ENCODE results near the gene UAP1. TPM values are rescaled to one million over a fixed set of nuclear protein-coding genes. Genes with fewer than 3 reads are reported as not detected.

UAP1 gene
- total and polyA plus RNA-seq, 2 donors (not counting 3 experiments of a cell fraction or from before 2014, with no cell fraction given) = 30.6 to 89.8 TPM

DNA sequence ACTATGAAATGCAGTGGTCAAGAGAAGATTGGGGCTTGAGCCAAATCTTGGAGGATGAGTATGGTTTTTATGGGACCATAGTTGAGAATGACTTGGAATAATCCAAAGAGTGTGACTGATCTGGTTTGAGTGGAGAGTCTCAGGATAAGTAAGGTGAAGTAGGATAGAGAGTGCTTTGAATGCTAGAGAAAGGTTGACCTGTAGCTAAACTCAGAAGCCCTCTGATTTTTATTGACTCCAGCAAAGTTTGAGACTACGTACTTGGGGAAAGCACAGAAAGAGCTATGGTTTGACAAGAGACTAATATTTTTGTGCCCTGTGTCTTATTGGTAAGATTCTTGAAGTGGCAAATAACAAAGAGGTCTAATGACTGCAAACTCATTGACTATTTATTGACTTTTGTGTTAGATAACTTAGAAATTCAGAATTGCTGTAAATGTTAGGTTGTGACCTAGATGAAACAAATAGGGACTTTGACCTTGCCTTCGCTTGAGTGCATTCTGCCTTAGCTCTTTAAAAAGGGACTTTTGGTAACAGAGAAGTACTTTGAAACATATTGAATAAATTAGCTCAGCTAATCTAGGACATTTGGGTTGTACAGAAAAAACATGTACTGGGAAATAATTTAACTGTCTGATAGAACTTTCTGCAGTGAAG lies 35.1 kb downstream of the UAP1 start:
- H3K9ac ChIP-seq (replicated peaks; ENCODE audit: extremely low read depth, insufficient read depth, low read length) = no peak overlapping the region
- no peak for TF ChIP-seq JUN (IDR thresholded peaks at IDR 0.05; ENCODE audit: borderline replicate concordance, insufficient read depth, insufficient read length, low read depth)
- no peak for TF ChIP-seq GATA2 (IDR thresholded peaks at IDR 0.05; ENCODE audit: insufficient read depth, insufficient read length, low read depth, low read length)
- TF ChIP-seq MYC (IDR thresholded peaks at IDR 0.05; ENCODE audit: low read depth, low read length) = no peak
- TF ChIP-seq POLR2AphosphoS5 (IDR thresholded peaks at IDR 0.05; ENCODE audit: insufficient read depth, low read depth, low read length) = no peak
- TF ChIP-seq FOS (IDR thresholded peaks at IDR 0.05; ENCODE audit: borderline replicate concordance, insufficient read depth, low read length) = no peak
- no peak for TF ChIP-seq EZH2 (IDR thresholded peaks at IDR 0.05; ENCODE audit: borderline replicate concordance, low read depth, low read length, severe bottlenecking)
- dilution Hi-C loops (cut with MboI; ENCODE audit: extremely low pct_ligation_motif_present, low sequenced_read_pairs) = no loop called here
- no peaks in the 10 kb centered on the region for H3K27me3 ChIP-seq (ENCODE audit: control insufficient read depth in 2 of 2, insufficient read depth in 2 of 2, low read length in 2 of 2)
- no peaks in the 10 kb centered on the region for H3K9me1 ChIP-seq (replicated peaks; ENCODE audit: control insufficient read depth, extremely low read depth, insufficient read depth, low read length)
- FAIRE-seq (no peak), DNase-seq (ENCODE audit: low read depth, low spot score) (no peak)
- no peak overlapping the region for H3K4me3 ChIP-seq (replicated peaks in 1 of 3; ENCODE audit: insufficient read depth in 1 of 3, low read depth in 1 of 3, low read length in 3 of 3)
- ChIA-PET CTCF (interaction anchor here (0.9 to 1.7 kb wide), 2 partner anchors 16 to 204 kb away, joined by 3 to 7 read pairs; no protein-coding TSS in a partner anchor), POLR2A (no interaction called here)
- H4K20me1 ChIP-seq (replicated peaks; ENCODE audit: control insufficient read depth, extremely low read depth, insufficient read depth, low read length) = no peaks in the 10 kb centered on the region
- intact Hi-C loops (cut with micrococcal nuclease) = no loop called here
- H2AFZ ChIP-seq (ENCODE audit: low read depth, low read length) = no peak overlapping the region
- no peak overlapping the region for H3K4me2 ChIP-seq (ENCODE audit: insufficient read depth, low read length)
- peaks cover 7% of the 10 kb centered on the region for H3K79me2 ChIP-seq (ENCODE audit: control insufficient read depth, insufficient read depth, low read length)
- H3K27ac ChIP-seq (ENCODE audit: insufficient read depth, low read depth, low read length) = no peak overlapping the region
- BruUV-seq (replicated peaks) = no TSS peak
- H3K36me3 ChIP-seq (ENCODE audit: control insufficient read depth in 2 of 2, extremely low read depth in 1 of 2, insufficient read depth in 2 of 2, low read length in 2 of 2) = peaks cover 13 to 22% of the 10 kb centered on the region in 2 experiments
- no peaks in the 10 kb centered on the region for H3K4me1 ChIP-seq (ENCODE audit: control insufficient read depth, extremely low read depth, insufficient read depth, low read length)
- no peaks in the 10 kb centered on the region for H3K9me3 ChIP-seq (replicated peaks; ENCODE audit: control insufficient read depth, insufficient read depth, low read length)

DNA sequence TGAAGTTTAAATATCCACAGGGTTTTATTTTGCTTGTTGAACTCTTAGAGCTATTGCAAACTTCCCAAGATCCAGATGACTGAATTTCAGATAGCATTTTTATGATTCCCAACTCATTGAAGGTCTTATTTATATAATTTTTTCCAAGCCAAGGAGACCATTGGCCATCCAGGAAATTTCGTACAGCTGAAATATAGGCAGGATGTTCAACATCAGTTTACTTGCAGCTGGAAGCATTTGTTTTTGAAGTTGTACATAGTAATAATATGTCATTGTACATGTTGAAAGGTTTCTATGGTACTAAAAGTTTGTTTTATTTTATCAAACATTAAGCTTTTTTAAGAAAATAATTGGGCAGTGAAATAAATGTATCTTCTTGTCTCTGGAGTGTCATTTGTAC lies 37.9 kb downstream of the UAP1 start:
- Histone ChIP-seq H3K9ac (replicated peaks; ENCODE audit: extremely low read depth, insufficient read depth, low read length) (no peak overlapping the region), H3K9me3 (replicated peaks; ENCODE audit: control insufficient read depth, insufficient read depth, low read length) (no peaks in the 10 kb centered on the region), H2AFZ (ENCODE audit: low read depth, low read length) (no peak overlapping the region), H3K4me1 (ENCODE audit: control insufficient read depth, extremely low read depth, insufficient read depth, low read length) (peaks cover 3% of the 10 kb centered on the region), H3K36me3 (ENCODE audit: control insufficient read depth in 2 of 2, extremely low read depth in 1 of 2, insufficient read depth in 2 of 2, low read length in 2 of 2) (peaks cover 2 to 16% of the 10 kb centered on the region in 2 experiments), H3K27ac (ENCODE audit: insufficient read depth, low read depth, low read length) (no peak overlapping the region), H3K9me1 (replicated peaks; ENCODE audit: control insufficient read depth, extremely low read depth, insufficient read depth, low read length) (no peaks in the 10 kb centered on the region), H4K20me1 (replicated peaks; ENCODE audit: control insufficient read depth, extremely low read depth, insufficient read depth, low read length) (no peaks in the 10 kb centered on the region), H3K27me3 (ENCODE audit: control insufficient read depth in 2 of 2, insufficient read depth in 2 of 2, low read length in 2 of 2) (no peaks in the 10 kb centered on the region), H3K79me2 (ENCODE audit: control insufficient read depth, insufficient read depth, low read length) (no peaks in the 10 kb centered on the region), H3K4me3 (replicated peaks in 1 of 3; ENCODE audit: insufficient read depth in 1 of 3, low read depth in 1 of 3, low read length in 3 of 3) (no peak overlapping the region), H3K4me2 (ENCODE audit: insufficient read depth, low read length) (no peak overlapping the region)
- CTCF ChIA-PET = interaction anchor here (0.8 to 1.6 kb wide), 3 partner anchors 11 to 242 kb away, joined by 3 read pairs; no protein-coding TSS in a partner anchor
- FAIRE-seq = no peak
- dilution Hi-C loops (cut with MboI; ENCODE audit: extremely low pct_ligation_motif_present, low sequenced_read_pairs) = no loop called here
- BruUV-seq (replicated peaks) = no TSS peak
- intact Hi-C loops (cut with micrococcal nuclease) = no loop called here
- POLR2A ChIA-PET = no interaction called here
- no peak for DNase-seq (ENCODE audit: low read depth, low spot score)
- TF ChIP-seq JUN (IDR thresholded peaks at IDR 0.05; ENCODE audit: borderline replicate concordance, insufficient read depth, insufficient read length, low read depth) (no peak), POLR2A (IDR thresholded peaks at IDR 0.05; ENCODE audit: low read depth, low read length) (no peak), MYC (IDR thresholded peaks at IDR 0.05; ENCODE audit: low read depth, low read length) (no peak), GATA2 (IDR thresholded peaks at IDR 0.05; ENCODE audit: insufficient read depth, insufficient read length, low read depth, low read length) (no peak), FOS (IDR thresholded peaks at IDR 0.05; ENCODE audit: borderline replicate concordance, insufficient read depth, low read length) (no peak), POLR2AphosphoS5 (IDR thresholded peaks at IDR 0.05; ENCODE audit: insufficient read depth, low read depth, low read length) (no peak), EZH2 (IDR thresholded peaks at IDR 0.05; ENCODE audit: borderline replicate concordance, low read depth, low read length, severe bottlenecking) (no peak)
- TF ChIP-seq, protein P1, sequence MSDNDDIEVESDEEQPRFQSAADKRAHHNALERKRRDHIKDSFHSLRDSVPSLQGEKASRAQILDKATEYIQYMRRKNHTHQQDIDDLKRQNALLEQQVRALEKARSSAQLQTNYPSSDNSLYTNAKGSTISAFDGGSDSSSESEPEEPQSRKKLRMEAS (IDR thresholded peaks at IDR 0.05; ENCODE audit: insufficient read depth, insufficient read length) = no peak
- TF ChIP-seq, protein P2, sequence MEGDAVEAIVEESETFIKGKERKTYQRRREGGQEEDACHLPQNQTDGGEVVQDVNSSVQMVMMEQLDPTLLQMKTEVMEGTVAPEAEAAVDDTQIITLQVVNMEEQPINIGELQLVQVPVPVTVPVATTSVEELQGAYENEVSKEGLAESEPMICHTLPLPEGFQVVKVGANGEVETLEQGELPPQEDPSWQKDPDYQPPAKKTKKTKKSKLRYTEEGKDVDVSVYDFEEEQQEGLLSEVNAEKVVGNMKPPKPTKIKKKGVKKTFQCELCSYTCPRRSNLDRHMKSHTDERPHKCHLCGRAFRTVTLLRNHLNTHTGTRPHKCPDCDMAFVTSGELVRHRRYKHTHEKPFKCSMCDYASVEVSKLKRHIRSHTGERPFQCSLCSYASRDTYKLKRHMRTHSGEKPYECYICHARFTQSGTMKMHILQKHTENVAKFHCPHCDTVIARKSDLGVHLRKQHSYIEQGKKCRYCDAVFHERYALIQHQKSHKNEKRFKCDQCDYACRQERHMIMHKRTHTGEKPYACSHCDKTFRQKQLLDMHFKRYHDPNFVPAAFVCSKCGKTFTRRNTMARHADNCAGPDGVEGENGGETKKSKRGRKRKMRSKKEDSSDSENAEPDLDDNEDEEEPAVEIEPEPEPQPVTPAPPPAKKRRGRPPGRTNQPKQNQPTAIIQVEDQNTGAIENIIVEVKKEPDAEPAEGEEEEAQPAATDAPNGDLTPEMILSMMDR (IDR thresholded peaks at IDR 0.05; ENCODE audit: extremely low read depth in 1 of 2, insufficient read depth in 1 of 2, low read depth in 1 of 2, low read length in 2 of 2) = no peak
